Stimulated activated CD4-positive, alpha-beta T cell treated with anti-CD3 and anti-CD28 coated beads, Interleukin-4, amount 100 ng/mL, for 48 hours (primary cell): ENCODE data around the gene LIPE.
A peak's percentile ranks its signal among the peaks of the same experiment; 100 is the strongest.
"Not testable (repeated sequence)": the region's sequence is repeated elsewhere in the genome, so short reads cannot be mapped to it uniquely, and the experiment has no call there.

Experiments used
- DNase-seq, 2 donors: peaks; one replicate each; pipeline ENCODE4 v3.0.0-alpha.2; 2020; ENCODE audit warnings: low read depth in 2 of 2

LIPE gene

DNA sequence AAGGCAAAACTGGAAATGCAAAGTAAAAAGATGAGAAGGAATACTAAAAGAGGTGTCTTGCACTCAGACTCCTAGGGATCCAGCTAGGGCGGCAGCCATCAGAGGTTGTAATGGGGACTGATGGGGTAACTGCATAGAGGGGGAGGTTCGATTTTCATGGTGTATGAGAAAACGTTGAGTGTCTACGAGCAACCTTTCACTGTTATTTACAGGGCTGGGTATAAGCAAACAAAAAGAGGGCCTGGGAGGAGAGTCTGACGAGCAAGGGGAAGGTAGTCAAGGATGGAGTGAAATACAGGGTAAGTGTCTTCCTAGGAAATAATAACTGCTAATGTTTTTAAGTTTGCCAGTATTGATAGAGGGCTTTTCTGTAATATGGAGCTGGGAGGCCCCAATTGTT lies 21.1 kb upstream of the LIPE start:
- not testable (repeated sequence) for DNase-seq

DNA sequence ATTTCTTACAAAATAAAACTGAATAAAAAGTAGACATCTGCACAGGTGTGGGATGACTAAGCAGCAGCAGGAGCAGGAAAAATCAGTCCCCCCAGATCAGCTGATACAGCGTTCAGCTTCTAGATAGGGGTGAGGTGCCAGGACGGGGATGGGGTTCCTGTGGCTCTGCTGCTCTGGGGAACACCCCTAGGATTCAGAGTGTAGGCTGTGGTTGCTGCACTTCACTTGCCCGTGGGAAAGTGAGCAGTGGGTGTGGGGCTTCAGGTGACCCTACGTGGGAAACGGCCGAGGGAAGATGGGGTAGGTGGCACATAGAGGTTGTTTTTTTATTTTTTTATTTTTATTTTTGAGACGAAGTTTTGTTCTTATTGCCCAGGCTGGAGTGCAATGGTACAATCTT lies 18.8 kb upstream of the LIPE start:
- DNase-seq, result no peak

DNA sequence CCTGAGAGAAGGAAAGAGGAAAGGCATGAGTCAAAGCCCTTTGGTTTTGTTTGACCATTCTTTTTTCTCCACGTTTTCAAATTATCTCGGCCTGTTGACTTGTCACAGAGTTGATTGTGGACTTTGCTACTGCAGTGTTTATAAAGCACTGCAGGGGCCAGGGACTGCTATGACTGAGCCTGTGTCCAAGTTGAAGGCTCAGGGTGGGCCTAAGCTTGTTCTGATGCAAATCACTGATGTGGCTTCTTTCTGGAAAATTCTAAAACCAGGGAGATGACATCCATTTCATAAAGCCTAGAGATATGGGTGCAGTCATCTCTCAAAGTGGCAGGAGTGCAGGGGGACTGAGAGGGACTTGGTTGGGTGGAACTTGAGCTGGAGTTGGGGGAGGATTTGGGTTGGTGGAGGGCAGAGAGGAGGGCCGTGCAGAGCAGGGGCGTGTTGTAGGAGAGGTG lies 16.8 kb upstream of the LIPE start:
- no peak for DNase-seq

DNA sequence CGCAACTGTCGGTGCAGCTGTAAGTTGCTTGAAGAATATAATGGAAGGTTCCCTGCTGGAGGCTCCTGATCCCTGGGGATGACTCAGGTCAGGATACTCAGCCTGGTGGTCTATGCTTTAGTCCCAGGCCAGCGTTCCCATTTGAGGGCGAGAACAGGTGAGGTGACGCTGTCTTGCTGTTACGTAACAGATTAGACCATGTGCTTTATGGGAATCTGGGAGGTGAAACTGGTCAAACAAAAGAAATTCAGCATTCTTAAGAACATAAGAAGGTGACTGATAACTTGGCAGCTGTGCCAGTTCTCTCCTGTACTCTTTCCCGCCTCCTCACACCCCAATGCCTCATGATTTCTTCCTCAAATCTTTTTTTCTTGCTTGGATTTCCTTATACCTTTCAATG lies 15.6 kb upstream of the LIPE start, which contains the start of gene CXCL17:
Gene CXCL17, minus strand, starts transcription at position 114 of the 400 bp plus-strand sequence. CDS start 114 bp downstream, outside the sequence.
- DNase-seq, result no peak

DNA sequence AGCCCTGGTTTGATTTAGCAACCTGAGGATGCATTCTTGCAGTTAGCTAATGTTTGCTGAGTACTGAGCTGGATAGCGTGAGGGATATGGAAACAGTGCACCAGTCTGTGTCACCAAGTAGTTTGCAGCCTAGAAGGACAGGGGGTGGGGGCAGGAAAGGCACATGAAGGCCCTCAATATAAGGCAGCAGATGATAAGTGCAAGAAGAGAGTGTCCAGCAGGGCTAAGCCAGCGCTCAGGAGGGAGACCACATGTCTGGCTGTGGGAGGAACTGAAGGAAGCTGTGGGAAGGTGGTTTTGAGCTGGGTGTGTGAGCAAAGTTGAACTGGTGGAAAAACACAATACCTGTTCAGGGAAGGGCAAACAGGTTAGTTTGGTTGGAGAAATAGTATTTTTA lies 13.9 kb upstream of the LIPE start:
- no peak for DNase-seq

DNA sequence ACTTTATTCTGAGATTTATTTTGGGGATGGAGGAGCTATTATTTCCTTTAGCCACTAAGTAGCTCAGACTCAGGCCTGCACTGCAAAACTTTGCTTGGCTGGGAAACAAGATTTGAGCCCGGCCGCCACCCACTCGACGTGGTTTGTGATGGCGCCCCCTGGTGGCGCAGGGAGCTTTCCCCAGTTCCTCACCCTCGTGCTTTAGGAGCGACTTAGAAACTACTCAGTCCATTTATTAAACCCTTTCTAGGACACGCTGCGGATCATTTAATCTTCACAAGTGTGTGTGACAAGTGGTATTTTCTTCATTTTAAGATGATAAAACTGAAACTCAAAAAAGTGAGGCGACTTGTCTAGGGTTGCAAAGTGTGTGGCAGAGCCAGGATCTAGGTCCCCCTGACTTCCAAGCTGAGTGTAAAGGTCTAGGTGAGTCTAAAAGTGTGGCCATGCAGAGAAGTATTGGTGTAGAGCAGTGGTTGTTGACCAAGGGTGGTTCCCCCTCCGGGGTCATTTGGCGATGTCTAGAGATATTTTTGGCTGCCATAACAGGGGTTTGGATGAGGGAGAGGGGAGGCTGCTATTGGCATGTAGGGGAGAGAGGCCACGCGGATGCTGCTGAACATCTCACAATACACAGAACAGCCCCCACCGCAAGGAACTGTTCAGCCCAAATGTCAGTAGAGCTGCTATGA lies 13.3 kb upstream of the LIPE start:
- DNase-seq, result peak; percentile 76 to 86

DNA sequence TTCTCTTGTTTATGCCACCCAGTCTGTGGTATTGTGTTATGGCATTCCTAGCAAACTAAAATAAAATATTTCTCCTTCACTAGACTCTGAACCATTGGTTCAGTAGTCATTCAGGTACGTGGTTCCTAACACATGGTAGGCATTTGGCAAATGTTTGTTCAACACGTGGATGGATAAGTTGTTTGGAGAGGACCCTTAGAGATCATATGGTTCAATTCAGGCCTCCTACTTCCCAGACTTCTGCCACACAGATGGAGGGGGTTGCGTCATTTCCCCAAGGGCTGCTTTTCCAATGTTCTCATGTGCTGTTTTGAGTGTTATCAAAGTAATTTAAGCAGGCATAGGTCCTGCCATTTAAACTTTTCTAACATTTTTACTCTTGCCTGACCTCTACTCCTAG lies 8.8 kb upstream of the LIPE start:
- DNase-seq, result no peak

DNA sequence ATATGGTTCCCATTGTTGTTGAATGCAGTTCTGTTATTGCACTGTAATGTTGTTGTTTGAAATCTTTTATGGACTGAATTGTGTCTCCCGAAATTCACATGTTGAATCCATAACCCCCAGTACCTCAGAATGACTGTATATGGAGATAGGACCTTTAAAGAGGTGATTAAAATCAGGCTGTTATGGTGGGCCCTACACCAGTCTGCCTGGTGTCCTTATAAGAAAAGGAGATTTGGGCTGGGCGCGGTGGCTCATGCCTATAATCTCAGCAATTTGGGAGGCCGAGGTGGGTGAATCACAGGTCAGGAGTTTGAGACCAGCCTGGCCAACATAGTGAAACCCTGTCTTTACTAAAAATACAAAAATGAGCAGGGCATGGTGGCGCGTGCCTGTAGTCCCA lies 8.1 kb upstream of the LIPE start:
- no peak for DNase-seq

DNA sequence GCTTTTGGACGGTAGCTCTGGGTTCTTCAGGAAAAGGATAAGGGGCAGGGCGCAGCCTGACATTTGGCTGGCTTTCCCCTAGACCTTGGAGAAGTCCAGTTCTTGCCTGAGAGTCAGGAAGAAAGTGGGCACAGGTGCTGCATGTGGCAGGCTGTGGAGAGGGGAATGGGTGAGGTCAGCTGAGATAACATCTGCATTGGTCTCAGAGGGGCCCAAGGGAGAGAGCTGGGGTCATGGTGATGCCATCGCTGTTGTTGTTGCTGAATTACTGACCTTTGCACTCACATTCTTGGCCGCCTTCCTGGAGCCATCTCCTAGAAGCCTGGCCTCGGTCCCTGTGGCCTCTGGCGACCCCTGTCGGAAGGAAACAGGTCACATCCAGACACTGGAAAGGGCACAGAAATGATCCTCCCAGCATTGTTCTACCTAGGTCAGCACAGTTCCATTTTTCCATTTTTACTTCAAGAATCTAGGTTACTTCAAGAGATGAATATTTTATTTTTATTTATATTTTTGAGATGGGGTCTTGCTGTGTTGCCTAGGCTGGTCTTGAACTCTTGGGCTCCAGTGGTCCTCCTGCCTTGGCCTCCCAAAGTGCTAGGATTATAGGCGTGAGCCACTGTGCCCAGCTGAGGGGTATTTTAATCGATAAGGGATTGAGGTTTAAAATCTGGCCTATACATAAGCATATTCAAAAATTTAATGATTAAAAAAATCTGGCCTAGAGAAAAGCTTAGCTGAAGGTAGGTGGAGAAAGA lies 6.5 kb upstream of the LIPE start:
- DNase-seq, result peak; percentile 51 to 67

DNA sequence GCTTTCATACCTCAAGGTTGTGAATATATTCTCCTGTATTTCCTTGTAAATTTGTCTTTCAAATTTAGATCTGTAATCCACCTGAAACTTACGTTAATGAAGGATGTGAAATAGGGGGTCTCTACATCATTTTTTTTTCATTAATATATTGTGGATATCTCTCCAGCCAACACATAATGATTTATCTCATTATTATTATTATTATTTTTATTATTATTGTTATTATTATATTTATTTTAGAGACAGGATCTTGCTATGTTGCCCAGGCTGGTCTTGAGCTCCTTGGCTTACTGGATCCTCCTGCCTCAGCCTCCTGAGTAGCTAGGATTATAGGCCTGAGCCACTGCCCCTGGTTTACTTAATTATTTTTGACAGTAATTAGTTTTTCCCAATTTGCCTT lies 4.3 kb upstream of the LIPE start:
- no peak for DNase-seq

DNA sequence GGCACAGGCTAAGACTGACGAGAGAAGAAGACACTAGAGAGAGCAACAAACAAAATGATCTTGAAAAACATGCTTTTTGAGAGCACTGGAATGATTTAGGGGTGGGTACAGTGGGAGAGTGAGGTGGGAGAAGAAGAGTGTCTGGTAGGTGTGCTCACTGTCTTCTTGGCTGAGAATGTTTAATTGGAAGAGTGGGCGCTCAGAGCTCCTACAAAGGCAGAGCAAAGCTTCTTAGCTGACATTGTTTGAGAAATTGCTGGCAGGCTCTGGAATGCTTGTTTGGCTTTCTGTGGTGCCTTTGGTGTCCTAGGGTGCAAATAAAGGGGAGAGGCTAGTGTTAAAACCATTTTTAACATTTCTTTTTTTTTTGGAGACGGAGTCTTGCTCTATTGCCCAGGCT lies 1.5 kb upstream of the LIPE start:
- DNase-seq, result no peak

DNA sequence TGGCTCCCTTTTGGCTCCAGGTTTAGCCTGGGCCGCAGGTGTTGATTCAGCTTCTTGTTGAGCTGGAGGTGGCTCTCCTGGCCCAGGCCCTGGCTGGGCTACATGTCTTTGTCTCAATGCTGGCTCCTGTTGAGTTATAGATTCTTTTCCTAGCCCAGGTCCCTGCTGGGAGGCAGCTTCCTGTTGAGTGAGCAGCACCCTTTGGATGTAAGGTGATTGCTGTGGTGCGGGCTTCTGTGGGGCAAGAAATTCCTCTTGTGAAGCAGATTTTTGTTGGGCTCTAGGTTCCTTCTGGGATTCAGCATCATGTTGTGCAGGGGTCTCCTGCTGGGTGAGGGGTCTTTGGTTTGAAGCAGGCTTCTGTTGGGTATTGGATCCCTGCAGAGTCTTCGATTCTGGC lies 545 bp downstream of the LIPE start:
- DNase-seq, result no peak

DNA sequence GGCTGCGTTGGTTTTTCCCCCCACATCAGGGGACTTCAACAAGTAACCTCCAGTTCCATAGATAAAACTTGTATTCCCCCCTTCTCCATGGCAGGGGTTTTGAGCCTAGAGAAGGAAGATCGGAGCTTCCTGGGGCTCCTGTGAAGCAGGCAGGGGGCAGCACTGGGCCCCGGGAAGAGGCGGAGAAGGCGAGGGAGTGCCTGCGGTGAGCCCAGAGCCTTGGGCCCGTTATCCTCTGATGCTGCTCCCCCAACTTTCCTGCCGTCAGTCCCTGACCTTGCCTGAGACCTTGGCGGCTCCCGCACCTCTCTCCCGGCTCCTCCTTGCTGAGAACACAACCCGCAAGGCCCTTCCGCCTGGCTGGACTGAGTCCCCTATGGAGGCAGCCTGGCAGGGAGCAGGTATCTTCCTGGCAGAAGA lies 2.5 kb downstream of the LIPE start:
- DNase-seq, result no peak

DNA sequence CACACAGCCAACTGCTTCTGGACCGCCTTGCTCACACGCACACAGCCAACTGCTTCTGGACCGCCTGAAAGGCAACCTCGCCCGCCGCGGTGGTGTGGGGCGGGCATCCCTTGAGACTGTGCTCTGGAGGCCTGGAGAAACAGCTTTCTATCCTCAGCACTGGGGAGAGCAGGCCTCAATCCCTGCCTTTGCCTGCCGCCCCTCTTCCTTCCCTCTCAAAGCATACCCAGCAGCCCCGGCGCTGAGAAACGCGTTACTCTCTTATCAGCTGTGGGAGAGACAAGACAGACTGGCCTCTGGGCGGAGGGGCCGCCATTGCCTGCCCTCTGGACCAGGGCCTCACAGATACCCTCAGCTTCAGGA lies 2.9 kb downstream of the LIPE start:
- no peak for DNase-seq

DNA sequence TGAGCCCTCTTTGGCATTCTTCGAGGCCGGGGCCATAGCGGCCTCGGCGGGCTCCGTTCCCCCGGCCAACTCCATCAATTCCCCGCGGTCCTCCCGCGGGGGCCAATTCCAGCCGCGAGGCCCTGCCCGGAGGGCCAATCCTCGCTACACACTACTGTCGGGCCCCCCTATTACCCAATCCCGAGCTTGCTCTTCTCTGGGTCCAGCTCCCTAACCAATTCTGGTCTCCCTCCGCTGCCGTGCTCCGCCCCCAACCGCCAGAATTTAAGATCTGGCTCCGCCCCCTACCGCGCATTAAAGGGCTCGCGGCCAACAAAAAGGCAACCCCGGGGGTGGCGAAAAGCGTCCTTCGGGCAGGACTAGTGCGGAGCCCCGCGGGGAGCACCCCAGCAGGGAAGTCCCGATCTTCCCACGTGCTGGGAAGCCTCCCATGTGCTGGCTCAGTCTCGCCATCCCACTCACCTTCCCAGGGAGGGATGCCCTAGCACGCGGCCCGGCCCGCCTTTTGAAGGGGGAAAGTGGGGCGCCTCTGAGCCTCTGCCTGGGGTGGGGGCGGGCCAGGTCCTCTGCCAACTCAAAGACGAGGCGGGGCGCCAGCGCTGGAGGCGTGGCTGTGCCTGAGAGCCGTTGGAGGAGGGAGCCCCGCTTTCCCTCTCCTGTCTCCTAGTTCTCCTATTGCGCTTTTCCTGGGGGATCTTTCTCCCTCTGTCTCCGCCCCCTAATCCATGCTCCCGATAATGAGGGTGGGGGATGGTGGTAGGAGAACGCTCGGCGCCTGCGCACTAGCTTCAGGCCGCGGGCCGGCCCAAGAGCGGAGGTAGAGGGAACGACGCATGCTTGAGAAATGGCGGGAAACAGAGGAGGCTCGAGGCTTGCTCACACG lies 3.5 kb downstream of the LIPE start:
- peak; percentile 91 for DNase-seq

DNA sequence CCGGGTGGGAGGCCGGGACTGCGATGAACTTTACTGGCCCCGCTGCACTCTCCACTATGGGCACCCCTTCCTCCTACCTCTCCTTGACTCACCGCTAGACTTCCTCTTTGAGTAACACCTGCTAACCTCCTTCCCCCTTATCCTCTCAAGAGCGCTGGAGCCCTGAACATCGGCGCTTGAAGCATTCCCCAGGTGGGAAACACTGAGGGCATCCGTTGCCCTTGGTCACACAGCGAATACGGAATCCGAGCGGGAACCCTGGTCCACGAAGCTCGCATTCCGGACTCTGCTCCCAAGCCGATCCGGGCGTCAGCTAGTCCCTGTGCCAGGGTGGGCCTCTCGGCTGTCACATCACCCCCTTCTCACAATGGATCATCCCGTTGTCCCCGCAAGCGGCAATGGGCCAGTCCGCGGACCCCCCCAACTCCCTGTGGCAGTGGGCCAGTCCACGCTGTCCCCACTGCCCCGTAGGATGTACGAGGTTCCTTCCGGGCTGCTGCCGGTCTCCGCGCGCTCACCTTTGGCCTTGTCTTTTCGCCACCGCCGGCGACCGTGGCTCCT lies 4.2 kb downstream of the LIPE start:
- peak; percentile 28 to 31 for DNase-seq

DNA sequence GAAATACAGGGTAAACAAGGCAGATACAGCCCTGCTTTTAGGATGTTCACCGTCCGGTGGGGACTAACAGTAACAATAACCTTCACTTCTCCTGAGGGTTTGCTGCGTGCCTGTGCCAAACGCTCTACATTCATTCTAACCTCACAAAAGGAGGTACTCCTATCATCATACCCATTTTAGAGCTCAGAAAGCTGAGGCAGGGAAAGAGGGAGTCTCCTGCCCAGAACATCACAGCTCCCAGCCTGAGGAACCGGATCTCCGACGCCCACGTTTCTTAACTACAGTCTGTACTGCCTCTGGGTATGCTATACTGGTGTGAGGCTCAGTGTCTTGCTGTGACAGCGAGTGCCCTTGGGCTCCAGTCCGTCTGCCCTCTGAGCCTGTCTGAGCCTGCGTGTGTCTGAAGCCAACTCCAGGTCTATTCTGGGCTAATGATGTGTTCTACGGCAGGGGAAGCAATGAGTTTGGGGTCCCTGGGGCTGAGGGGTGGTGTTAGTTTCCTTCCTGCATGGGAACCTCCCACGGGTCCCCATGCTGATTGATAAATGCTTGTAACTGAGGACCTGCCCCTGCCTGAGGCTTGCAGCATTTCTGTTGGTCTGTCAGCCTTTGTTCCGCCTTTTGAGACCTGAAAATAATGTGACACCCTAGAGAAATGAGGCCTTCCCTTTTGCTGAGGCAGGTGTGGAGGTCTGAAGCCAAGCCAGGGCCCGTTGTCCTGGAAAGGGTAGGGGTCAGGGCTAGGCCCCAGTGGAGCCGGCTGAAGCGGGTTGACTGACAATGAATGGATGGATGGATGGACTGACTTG lies 4.9 kb downstream of the LIPE start:
- DNase-seq, result no peak

DNA sequence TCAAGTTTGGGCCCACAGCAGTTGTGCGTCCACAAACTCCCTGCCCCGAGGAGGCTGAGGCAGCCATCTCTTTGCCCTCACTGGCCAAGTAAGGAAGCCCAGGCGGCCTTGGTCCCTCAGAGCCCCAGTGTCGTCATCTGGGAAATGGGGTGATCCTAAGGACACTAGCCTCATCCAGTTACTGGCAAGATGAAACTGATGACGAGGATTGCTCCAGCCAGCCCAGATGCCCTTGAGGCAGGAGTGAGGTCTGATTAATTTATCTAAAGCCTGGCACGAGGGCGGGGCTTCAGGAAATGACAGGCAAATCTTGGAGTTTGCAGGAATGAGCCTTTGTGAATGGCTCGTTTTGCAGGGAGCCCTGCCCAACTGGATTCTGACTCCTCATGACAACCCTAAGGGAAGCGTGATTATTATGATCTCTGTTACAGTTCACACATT lies 5.6 kb downstream of the LIPE start:
- DNase-seq, result no peak

DNA sequence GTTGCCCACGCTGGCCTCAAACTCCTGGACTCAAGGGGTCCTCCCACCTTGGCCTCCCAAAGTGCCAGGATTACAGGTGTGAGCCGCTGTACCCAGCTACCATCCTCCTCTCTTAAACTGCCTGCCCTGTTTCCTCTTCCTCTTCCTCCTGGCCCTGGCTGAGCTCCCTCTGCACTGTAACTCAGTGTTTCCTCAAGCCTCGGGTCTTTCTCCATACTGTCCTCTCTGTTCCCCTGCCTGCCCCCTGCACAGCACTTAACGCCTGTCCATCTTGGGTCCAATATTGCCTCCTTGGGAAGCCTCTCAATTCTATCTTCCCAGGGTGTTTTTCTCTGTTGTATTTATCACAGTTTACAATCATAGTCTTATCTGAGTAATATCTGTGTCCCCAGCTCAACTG lies 6.1 kb downstream of the LIPE start:
- no peak for DNase-seq

DNA sequence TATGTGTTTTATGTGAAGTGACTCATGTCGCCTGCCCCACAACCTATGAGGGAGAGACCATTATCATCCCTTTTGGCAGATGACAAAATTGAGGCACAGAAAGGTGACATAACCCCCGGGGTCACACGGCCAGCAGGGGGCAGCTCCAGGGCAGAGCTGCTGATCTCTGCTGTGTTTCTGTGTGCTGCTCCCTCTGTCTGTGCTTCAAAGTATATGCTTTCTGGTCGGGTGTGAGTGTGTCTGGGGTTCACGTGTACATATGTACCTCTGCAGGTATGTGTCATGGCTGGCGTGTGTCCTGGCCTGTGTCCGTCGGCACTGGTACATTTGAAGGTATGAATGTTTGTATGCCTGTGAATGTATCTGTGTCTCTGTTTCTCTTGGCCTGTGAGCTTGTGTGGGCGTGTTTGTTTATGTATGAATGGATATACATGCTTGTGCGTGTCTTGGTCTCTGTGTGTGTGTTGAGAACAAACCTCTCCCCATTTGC lies 7.1 kb downstream of the LIPE start:
- peak; percentile 72 to 76 for DNase-seq

DNA sequence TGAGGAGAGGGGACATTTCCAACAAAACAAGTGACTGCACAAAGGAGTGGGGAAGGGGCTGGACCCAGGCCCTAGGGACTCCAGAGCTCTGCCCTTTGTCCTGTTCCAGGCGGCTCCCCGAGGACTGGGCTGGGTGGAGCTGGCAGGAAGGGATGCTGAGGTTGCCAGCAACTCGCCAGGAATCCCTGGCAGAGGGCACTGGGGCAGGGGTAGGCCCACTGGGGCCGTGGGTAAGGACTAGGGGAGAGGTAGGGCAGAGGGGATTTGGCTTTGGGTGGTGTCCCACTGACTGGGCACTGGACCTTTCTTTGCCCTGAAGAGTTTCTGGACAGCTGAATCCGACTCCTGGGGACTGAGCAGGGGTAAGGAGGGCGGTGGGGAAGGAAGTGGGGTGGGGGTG lies 7.9 kb downstream of the LIPE start:
- no peak for DNase-seq
